ENCODE measurements around the gene TGOLN2.

TGOLN2 gene

GRCh38 chr2:85308896-85309555 is 18.8 kb downstream of the TGOLN2 start:
- DNase-seq (ENCODE audit: low spot score) = no peak

- no peak for DNase-seq (ENCODE audit: low spot score)
Observed at GRCh38 chr2:85308201-85308600, 19.6 kb downstream of the TGOLN2 start.

- DNase-seq (ENCODE audit: low spot score) = no peak
Observed at GRCh38 chr2:85307527-85307897, 20.3 kb downstream of the TGOLN2 start.

- DNase-seq (ENCODE audit: low spot score) = no peak
Observed at GRCh38 chr2:85303780-85304531, 23.8 kb downstream of the TGOLN2 start.

- no peak for DNase-seq (ENCODE audit: low spot score)
Observed at GRCh38 chr2:85302121-85302520, 25.7 kb downstream of the TGOLN2 start.

GRCh38 chr2:85291425-85292023 is 36.3 kb downstream of the TGOLN2 start:
- no peak for DNase-seq (ENCODE audit: low spot score)

GRCh38 chr2:85288244-85288725 is 39.5 kb downstream of the TGOLN2 start:
- peak; percentile 45 for DNase-seq (ENCODE audit: low spot score)

GRCh38 chr2:85287721-85288120 is 40.1 kb downstream of the TGOLN2 start:
- no peak for DNase-seq (ENCODE audit: low spot score)

GRCh38 chr2:85286918-85287317 is 40.9 kb downstream of the TGOLN2 start:
- DNase-seq (ENCODE audit: low spot score) = no peak

- no peak for DNase-seq (ENCODE audit: low spot score)
Observed at GRCh38 chr2:85283641-85284040, 44.1 kb downstream of the TGOLN2 start.

GRCh38 chr2:85282914-85283313 is 44.9 kb downstream of the TGOLN2 start:
- no peak for DNase-seq (ENCODE audit: low spot score)

GRCh38 chr2:85281553-85281952 is 46.2 kb downstream of the TGOLN2 start:
- no peak for DNase-seq (ENCODE audit: low spot score)

- no peak for DNase-seq (ENCODE audit: low spot score)
Observed at GRCh38 chr2:85278361-85278760, 49.4 kb downstream of the TGOLN2 start.

GRCh38 chr2:85277416-85278158 is 50.2 kb downstream of the TGOLN2 start:
- no peak for DNase-seq (ENCODE audit: low spot score)

GRCh38 chr2:85276571-85277118 is 51.1 kb downstream of the TGOLN2 start:
- no peak for DNase-seq (ENCODE audit: low spot score)

GRCh38 chr2:85275984-85276540 is 51.7 kb downstream of the TGOLN2 start:
- no peak for DNase-seq (ENCODE audit: low spot score)

- DNase-seq (ENCODE audit: low spot score) = peak; percentile 51
Observed at GRCh38 chr2:85273738-85274731, 53.8 kb downstream of the TGOLN2 start.

GRCh38 chr2:85272357-85272756 is 55.4 kb downstream of the TGOLN2 start:
- DNase-seq (ENCODE audit: low spot score) = no peak

- no peak for DNase-seq (ENCODE audit: low spot score)
Observed at GRCh38 chr2:85269959-85270358, 57.8 kb downstream of the TGOLN2 start.
